Fibroblast of the aortic adventitia (primary cell): ENCODE results near the gene CYBRD1. TPM values are rescaled to one million over a fixed set of nuclear protein-coding genes. Genes with fewer than 3 reads are reported as not detected.

Experiments
- DNase-seq: peaks from one replicate; pipeline ENCODE4 v3.0.0-alpha.2; 2010; ENCODE audit warnings: low read depth
- H3K4me3 ChIP-seq: 2 replicates; pipeline ENCODE4 v1.5.1; 2011; ENCODE audit warnings: low read depth, mild to moderate bottlenecking, control low read depth, low read length, moderate library complexity
- total RNA-seq: library from RNA; depleted of rRNA; stranded (reverse); fragments of >200 nt; gene quantifications from 2 replicates; pipeline ENCODE4 v1.2.3, GENCODE V29; 2012; ENCODE audit warnings: low replicate concordance
- TF ChIP-seq, protein P1 (sequence below): IDR thresholded peaks from 2 replicates; pipeline ENCODE4 v1.5.1; 2011; ENCODE audit warnings: mild to moderate bottlenecking, low read length, control low read depth, inconsistent platforms; ENCODE audit not compliant: insufficient read depth

Gene CYBRD1
- total RNA-seq, 1 donor: 741 TPM

DNA sequence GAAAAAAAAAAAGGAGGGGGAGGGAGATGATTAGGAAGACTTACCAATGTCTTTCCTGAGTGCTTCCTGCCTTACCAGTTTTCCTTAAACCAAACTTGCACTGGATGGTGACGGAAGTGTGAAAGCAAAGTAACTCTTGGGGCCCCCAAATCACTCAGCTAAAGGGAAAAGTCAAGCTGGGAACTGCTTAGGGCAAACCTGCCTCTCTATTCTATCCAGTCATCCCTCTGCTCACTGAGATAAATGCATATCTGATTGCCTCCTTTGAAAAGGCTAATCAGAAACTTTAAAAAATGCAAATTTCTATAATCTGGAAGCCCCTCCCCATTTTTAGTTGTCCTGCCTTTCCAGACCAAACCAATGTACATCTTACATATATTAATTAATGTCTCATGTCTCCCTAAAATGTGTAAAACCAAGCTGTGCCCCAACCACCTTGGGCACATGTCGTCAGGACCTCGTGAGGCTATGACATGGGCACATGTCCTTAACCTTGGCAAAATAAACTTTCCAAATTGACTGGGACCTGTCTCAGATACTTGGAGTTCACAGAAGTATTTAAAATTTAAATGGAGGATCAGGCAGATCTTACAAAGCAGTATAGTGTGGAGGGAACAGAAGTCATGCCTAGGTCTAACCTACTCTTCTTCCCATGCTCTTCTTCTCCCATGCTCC is 7.2 kb upstream of the CYBRD1 start:
- no peak overlapping the region for H3K4me3 ChIP-seq
- TF ChIP-seq, protein P1, sequence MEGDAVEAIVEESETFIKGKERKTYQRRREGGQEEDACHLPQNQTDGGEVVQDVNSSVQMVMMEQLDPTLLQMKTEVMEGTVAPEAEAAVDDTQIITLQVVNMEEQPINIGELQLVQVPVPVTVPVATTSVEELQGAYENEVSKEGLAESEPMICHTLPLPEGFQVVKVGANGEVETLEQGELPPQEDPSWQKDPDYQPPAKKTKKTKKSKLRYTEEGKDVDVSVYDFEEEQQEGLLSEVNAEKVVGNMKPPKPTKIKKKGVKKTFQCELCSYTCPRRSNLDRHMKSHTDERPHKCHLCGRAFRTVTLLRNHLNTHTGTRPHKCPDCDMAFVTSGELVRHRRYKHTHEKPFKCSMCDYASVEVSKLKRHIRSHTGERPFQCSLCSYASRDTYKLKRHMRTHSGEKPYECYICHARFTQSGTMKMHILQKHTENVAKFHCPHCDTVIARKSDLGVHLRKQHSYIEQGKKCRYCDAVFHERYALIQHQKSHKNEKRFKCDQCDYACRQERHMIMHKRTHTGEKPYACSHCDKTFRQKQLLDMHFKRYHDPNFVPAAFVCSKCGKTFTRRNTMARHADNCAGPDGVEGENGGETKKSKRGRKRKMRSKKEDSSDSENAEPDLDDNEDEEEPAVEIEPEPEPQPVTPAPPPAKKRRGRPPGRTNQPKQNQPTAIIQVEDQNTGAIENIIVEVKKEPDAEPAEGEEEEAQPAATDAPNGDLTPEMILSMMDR: no peak
- DNase-seq: no peak

DNA sequence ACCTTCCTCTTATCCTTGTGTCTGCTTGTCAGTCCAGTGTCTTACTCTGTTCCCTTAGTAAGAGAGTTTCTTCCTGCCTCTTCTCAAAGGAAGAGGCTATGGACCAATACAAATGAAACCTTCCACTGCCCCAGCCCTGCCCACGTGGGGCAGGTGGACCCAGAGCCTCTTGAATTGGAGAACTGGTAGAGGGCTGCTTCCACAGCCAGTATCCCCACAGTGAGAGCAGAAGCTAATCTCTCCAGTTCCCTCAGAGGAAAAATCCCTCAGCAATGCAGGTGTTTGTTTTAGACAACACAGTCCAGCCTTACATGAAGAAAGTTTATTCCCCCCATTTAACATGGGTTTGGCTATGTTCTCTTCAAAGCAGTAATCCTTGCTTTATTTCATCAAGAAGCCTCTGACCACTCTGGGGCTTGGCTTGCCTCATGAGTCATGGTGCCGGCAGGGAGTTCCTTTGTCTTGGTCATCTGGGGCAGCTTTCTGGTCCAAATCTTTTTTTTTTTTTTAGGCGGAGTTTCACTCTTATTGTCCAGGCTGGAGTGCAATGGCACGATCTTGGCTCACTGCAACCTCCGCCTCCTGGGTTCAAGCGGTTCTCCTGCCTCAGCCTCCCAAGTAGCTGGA is 6.5 kb upstream of the CYBRD1 start:
- TF ChIP-seq, protein P1: no peak
- no peak overlapping the region for H3K4me3 ChIP-seq
- peak; percentile 90 for DNase-seq

DNA sequence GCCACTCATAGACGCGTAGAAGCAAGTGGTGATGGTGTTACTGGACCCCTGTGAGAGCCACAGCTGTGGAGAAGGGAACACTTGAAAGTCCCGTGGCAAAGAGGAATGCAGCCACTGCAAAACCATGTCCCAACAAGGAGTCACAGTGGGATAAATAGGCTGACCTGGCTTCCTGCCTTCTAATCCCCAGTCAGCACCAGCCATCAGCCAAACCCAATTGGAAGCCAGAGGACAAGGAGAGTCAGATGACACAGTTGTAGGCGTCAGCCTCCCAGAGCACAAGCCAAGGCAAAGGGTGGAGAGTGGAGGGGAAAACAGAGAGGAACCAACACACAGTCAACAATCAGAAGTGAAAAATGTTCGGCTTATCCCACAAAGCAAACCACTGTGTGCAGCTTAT is 5.5 kb upstream of the CYBRD1 start:
- peak; percentile 41 for DNase-seq
- TF ChIP-seq, protein P1: no peak

DNA sequence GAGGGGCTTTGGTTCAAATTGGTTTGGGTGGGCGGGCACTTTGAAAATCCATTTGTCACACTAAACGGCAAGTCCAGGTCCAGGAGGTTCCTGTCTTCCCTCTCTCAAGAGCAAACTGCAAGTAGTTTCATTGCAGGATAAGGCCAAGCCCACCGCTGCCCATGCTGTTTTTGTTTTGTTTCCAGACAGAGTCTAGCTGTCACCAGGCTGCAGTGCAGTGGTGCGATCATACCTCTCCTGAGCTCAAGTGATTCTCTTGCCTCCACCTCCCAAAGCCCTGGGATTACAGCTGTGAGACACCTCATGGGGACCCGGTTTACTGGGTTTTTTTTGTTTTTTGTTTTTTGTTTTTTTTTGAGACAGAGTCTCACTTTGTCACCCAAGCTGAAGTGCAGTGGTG is 1.8 kb upstream of the CYBRD1 start:
- TF ChIP-seq, protein P1: no peak
- DNase-seq: no peak
- no peak overlapping the region for H3K4me3 ChIP-seq

More for the DNA sequence above, 5.5 kb upstream of the CYBRD1 start:
- H3K4me3 ChIP-seq: no peak overlapping the region

DNA sequence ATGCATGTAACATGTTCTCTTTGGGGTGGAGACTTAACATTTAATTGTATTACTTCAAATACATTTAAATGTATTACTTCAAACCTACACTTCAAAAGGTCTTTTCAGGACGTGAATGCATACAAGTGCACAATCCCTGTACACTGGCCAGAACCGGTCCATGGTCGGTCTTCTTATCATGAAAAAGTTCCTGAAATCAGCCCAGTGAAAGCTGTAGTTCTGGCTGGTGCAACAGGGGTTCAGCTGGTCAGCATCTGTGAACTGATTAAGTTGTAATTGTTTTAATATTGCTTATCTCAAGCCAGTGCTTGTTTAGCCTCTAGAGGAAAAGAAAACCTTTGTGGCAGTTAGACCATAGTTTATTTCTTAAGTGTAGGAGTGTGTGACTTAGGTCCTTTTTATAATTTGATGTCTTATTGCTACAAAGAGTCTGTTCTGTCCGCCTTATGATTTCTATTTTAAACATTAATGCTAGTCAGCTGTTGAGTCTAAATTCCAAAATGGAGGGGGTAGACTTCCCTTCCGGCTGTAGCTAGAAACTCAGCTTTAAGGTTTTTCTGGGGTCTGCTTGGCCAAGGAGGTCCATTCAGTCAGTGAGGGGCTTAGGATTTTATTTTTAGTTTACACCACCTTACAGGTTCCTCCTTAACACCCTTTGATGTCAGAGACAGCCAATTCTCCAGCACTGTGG is 768 bp upstream of the CYBRD1 start:
- peak; percentile 62 for DNase-seq
- peak overlapping the region; percentile 95 for H3K4me3 ChIP-seq
- TF ChIP-seq, protein P1: no peak

DNA sequence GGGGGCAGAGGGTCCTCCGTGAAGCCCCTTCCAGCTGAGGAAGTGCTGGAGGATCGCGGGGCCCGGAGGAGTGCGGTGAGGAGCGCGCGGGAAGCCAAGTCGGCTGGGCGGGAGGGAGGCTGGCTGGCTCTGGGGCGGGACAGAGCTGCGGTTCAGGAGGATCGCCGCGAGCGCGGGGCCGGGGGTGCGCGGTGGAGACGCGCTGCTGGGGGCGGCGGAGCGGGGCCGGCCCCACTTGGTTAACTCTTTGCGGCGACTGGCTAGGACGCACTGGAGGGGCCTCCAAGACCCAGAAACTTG is 464 bp downstream of the CYBRD1 start:
- peak; percentile 22 for DNase-seq
- TF ChIP-seq, protein P1: no peak

More for the DNA sequence above, 464 bp downstream of the CYBRD1 start:
- peak overlapping the region; percentile 95 for H3K4me3 ChIP-seq
